PC-3 (cell line): Measurements from ENCODE around the gene FOXO1.

Source experiments
- CTCF ChIP-seq: fragments of 300-600 bp; sonication (generic); conservative IDR thresholded peaks from 2 replicates; pipeline ENCODE4 v1.5.1; 2017; ENCODE audit warnings: antibody characterized with exemption, low read depth, mild to moderate bottlenecking, low read length
- EZH2 ChIP-seq: fragments of 300-600 bp; sonication (generic); IDR thresholded peaks from one replicate; pipeline ENCODE4 v1.6.1; 2017; ENCODE audit warnings: antibody characterized with exemption, mild to moderate bottlenecking, low read length; ENCODE audit not compliant: unreplicated experiment
- EZH2phosphoT487 ChIP-seq: fragments of 300-600 bp; sonication (generic); IDR thresholded peaks from 2 replicates; pipeline ENCODE4 v1.6.1; 2018; ENCODE audit warnings: mild to moderate bottlenecking, antibody characterized with exemption, low read length, borderline replicate concordance

GRCh38 chr13:40631605-40632004 is 34.8 kb downstream of the FOXO1 start:
- no peak for TF ChIP-seq CTCF
- no peak for TF ChIP-seq EZH2
- no peak for TF ChIP-seq EZH2phosphoT487
